Loucy (cell line): Measurements from ENCODE around the gene MRM2.

Source experiments
- CTCF ChIP-seq: fragments of 200-600 bp; sonication (generic); conservative IDR thresholded peaks from 2 replicates; pipeline ENCODE4 v1.5.1; 2014; ENCODE audit warnings: mild to moderate bottlenecking, antibody characterized with exemption, low read length
- EZH2phosphoT487 ChIP-seq: fragments of 200-600 bp; IDR thresholded peaks from 2 replicates; pipeline ENCODE4 v1.6.1; 2018; ENCODE audit warnings: antibody characterized with exemption, mild to moderate bottlenecking, moderate library complexity, borderline replicate concordance

GRCh38 chr7:2273866-2274265, 31.9 kb upstream of the MRM2 start:
- no peak for TF ChIP-seq CTCF
- no peak for TF ChIP-seq EZH2phosphoT487
